H1 (cell line): ENCODE data around the gene RWDD1. TPM values are rescaled to one million over a fixed set of nuclear protein-coding genes. Genes with fewer than 3 reads are reported as not detected.

Source experiments
- CEBPB ChIP-seq: IDR thresholded peaks from 2 replicates; pipeline ENCODE4 v1.6.1; 2012; ENCODE audit warnings: low read depth, low read length
- CHD1 ChIP-seq: IDR thresholded peaks from 2 replicates; pipeline ENCODE4 v1.6.1; 2012; ENCODE audit warnings: low read depth, low read length, improper control_type of control experiment
- CHD7 ChIP-seq: fragments of 300-600 bp; sonication (generic); IDR thresholded peaks from 2 replicates; pipeline ENCODE4 v1.7.1; 2012; ENCODE audit warnings: low read length, moderate library complexity, mild to moderate bottlenecking, inconsistent platforms; ENCODE audit not compliant: insufficient replicate concordance
- KDM1A ChIP-seq: fragments of 200-600, 300-600 bp; sonication (generic); IDR thresholded peaks from 2 replicates; pipeline ENCODE4 v1.7.1; 2016; ENCODE audit warnings: mild to moderate bottlenecking, low read length, borderline replicate concordance
- POLR2A ChIP-seq, 2 experiments: IDR thresholded peaks; 1 replicate in 1 of 2; 2 replicates in 1 of 2; pipeline ENCODE4 v1.6.1; 2011; ENCODE audit warnings: low read depth in 2 of 2, low read length in 2 of 2, mild to moderate bottlenecking in 2 of 2; ENCODE audit errors: control extremely low read depth in 1 of 2
- RXRA ChIP-seq: IDR thresholded peaks from 2 replicates; pipeline ENCODE4 v1.6.1; 2011; ENCODE audit warnings: low read depth, mild to moderate bottlenecking, low read length, moderate library complexity; ENCODE audit not compliant: insufficient read depth
- SIX5 ChIP-seq: IDR thresholded peaks from 2 replicates; pipeline ENCODE4 v1.6.1; 2011; ENCODE audit warnings: mild to moderate bottlenecking, low read depth, low read length
- SP1 ChIP-seq: IDR thresholded peaks from 2 replicates; pipeline ENCODE4 v1.6.1; 2011; ENCODE audit warnings: low read depth, low read length
- SUZ12 ChIP-seq: fragments of 200-600 bp; sonication (generic); IDR thresholded peaks from 2 replicates; pipeline ENCODE4 v1.6.1; 2012; ENCODE audit warnings: mild to moderate bottlenecking, inconsistent platforms, low read length, moderate library complexity, mixed read lengths
- TAF7 ChIP-seq: optimal IDR thresholded peaks from 2 replicates; pipeline ENCODE3; 2011; ENCODE audit warnings: low read depth, mild to moderate bottlenecking, inconsistent platforms, low read length, moderate library complexity, borderline replicate concordance
- TEAD4 ChIP-seq: IDR thresholded peaks from 2 replicates; pipeline ENCODE4 v1.6.1; 2012; ENCODE audit warnings: low read depth, low read length, inconsistent platforms, mixed read lengths
- polyA plus RNA-seq, 7 experiments: library from polyadenylated mRNA; depleted of rRNA in 3 of 7; stranded (reverse) in 5 of 7; unstranded in 2 of 7; fragments of >200 nt in 5 of 7; fragments of 200-250 nt in 2 of 7; gene quantifications; 1 replicate in 5 of 7; 2 replicates in 1 of 7; 4 replicates in 1 of 7; pipeline versions ENCODE4 v1.2.1 to v1.2.3, GENCODE V29; 2011 to 2013; ENCODE audit warnings: missing spikeins in 2 of 7, mixed read lengths in 2 of 7
- total RNA-seq: library from RNA; stranded (reverse); fragmentation: NEBNext Ultra II Directional; extraction: Animal tissue kit (Norgen Biotek cat#: 25700); gene quantifications from 2 replicates; pipeline ENCODE4 v1.2.1, GENCODE V29; 2021
- TF ChIP-seq, protein P1 (sequence below): IDR thresholded peaks from 2 replicates; pipeline ENCODE4 v1.6.1; 2012; ENCODE audit warnings: inconsistent platforms

Gene RWDD1
- total and polyA plus RNA-seq, 2 of the 8 experiments (the other 6 are each of a cell fraction or from before 2014, with no cell fraction given) = 19.5 to 35.2 TPM

- TF ChIP-seq CHD7 (no peak), SUZ12 (no peak), TAF7 (no peak), SIX5 (no peak), KDM1A (no peak), TEAD4 (no peak), RXRA (no peak), CHD1 (no peak), CEBPB (no peak), SP1 (no peak), POLR2A (IDR thresholded peaks at IDR 0.05; ENCODE audit: control extremely low read depth in 1 of 2, low read depth in 2 of 2, low read length in 2 of 2) (no peak)
- TF ChIP-seq, protein P1, sequence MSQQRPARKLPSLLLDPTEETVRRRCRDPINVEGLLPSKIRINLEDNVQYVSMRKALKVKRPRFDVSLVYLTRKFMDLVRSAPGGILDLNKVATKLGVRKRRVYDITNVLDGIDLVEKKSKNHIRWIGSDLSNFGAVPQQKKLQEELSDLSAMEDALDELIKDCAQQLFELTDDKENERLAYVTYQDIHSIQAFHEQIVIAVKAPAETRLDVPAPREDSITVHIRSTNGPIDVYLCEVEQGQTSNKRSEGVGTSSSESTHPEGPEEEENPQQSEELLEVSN = no peak
Measured at GRCh38 chr6:116556814-116557415, 14.4 kb upstream of the RWDD1 start (continued).
